Measurements from ENCODE around the gene CELA2B. TPM values are rescaled to one million over a fixed set of nuclear protein-coding genes. Genes with fewer than 3 reads are reported as not detected.

The CELA2B gene
- total and polyA plus RNA-seq, 2 of the 8 experiments (the other 6 are each of a cell fraction or from before 2014, with no cell fraction given) = not detected

- Histone ChIP-seq H3K27me3 (replicated peaks in 1 of 4; ENCODE audit: control insufficient read depth in 3 of 4, extremely low read depth in 1 of 4, insufficient read depth in 3 of 4, low read length in 3 of 4) (no peaks in the 10 kb centered on the region), H2BK15ac (ENCODE audit: low read length) (no peak overlapping the region), H4K5ac (ENCODE audit: insufficient read length, low read depth, low read length) (no peak overlapping the region), H3K18ac (ENCODE audit: extremely low read depth, low read length) (no peak overlapping the region), H3K4ac (replicated peaks; ENCODE audit: insufficient read length, low read depth, low read length) (no peak overlapping the region), H2AK5ac (ENCODE audit: low read depth, low read length) (no peak overlapping the region), H3K79me2 (ENCODE audit: control insufficient read depth in 1 of 2, insufficient read depth in 2 of 2, low read length in 2 of 2) (no peaks in the 10 kb centered on the region), H2BK120ac (replicated peaks; ENCODE audit: low read depth, low read length) (no peak overlapping the region), H3K79me1 (ENCODE audit: low read depth, low read length) (no peaks in the 10 kb centered on the region), H3K9ac (replicated peaks in 1 of 4; ENCODE audit: extremely low read depth in 1 of 4, low read depth in 3 of 4, low read length in 3 of 4) (no peak overlapping the region), H2BK20ac (ENCODE audit: low read length) (no peak overlapping the region), H3K23me2 (ENCODE audit: low read depth, low read length) (no peaks in the 10 kb centered on the region; the same call in 1 of the 2 replicates), H3K56ac (replicated peaks; ENCODE audit: insufficient read length, low read depth, low read length) (no peak overlapping the region), H2BK5ac (ENCODE audit: low read depth, low read length) (no peak overlapping the region), H3K4me2 (ENCODE audit: insufficient read depth in 1 of 2, low read depth in 2 of 2, low read length in 2 of 2) (no peak overlapping the region), H2BK12ac (ENCODE audit: low read depth, low read length) (no peak overlapping the region), H3K23ac (ENCODE audit: insufficient read length) (no peak overlapping the region), H3K36me3 (ENCODE audit: control insufficient read depth in 2 of 4, insufficient read depth in 4 of 4, low read length in 3 of 4) (no peaks in the 10 kb centered on the region), H3K9me3 (ENCODE audit: insufficient read depth in 2 of 2, low read depth in 1 of 2, low read length in 1 of 2) (no peaks in the 10 kb centered on the region), H4K8ac (ENCODE audit: extremely low read depth, insufficient read depth, low read length) (no peak overlapping the region), H3K4me3 (ENCODE audit: extremely low read depth in 1 of 4, insufficient read depth in 2 of 4, low read depth in 3 of 4, low read length in 4 of 4) (no peak overlapping the region), H2AFZ (ENCODE audit: low read length) (no peak overlapping the region), H3K4me1 (replicated peaks in 1 of 4; ENCODE audit: control insufficient read depth in 3 of 4, insufficient read depth in 4 of 4, low read length in 3 of 4) (no peaks in the 10 kb centered on the region), H3K14ac (ENCODE audit: insufficient read length) (no peak overlapping the region), H4K91ac (replicated peaks; ENCODE audit: insufficient read length, low read length) (no peak overlapping the region), H4K20me1 (replicated peaks in 1 of 2; ENCODE audit: control insufficient read depth in 1 of 2, insufficient read depth in 2 of 2, low read length in 2 of 2) (no peaks in the 10 kb centered on the region), H3K27ac (ENCODE audit: low read depth, low read length) (no peak overlapping the region)
- ChIA-PET CTCF (ENCODE audit: partially characterized antibody) (interaction anchor here (0.7 to 2.0 kb wide), 4 partner anchors 10 to 118 kb away, joined by 3 to 12 read pairs (median 4); no protein-coding TSS in a partner anchor), POLR2A (ENCODE audit: partially characterized antibody) (no interaction called here)
- TF ChIP-seq CREB1 (IDR thresholded peaks at IDR 0.05) = no peak
- no peak for TF ChIP-seq FOSL1 (IDR thresholded peaks at IDR 0.05; ENCODE audit: insufficient read depth, low read depth, low read length)
- no peak for TF ChIP-seq SIN3A (conservative IDR thresholded peaks at IDR 0.05 in 1 of 2, IDR thresholded peaks at IDR 0.05 in 1 of 2; ENCODE audit: low read depth in 1 of 2, low read length in 2 of 2)
- no peak for TF ChIP-seq CHD2 (IDR thresholded peaks at IDR 0.05; ENCODE audit: low read length)
- no peak for TF ChIP-seq SP1 (IDR thresholded peaks at IDR 0.05; ENCODE audit: low read depth, low read length)
- no peak for TF ChIP-seq E2F6 (IDR thresholded peaks at IDR 0.05)
- no peak for TF ChIP-seq CHD1 (IDR thresholded peaks at IDR 0.05; ENCODE audit: low read depth, low read length)
- 85% methylated on average over 6 of the region's 6 CpGs; no CpG with 5 or more reads in 1 of the 2 experiments for WGBS, 2 experiments (ENCODE audit: extremely low coverage in 1 of 2, insufficient coverage in 1 of 2, insufficient read length in 1 of 2, insufficient replicate concordance in 2 of 2, low coverage in 1 of 2, low lambda C conversion rate in 2 of 2, missing lambda C conversion rate in 1 of 2)
- no peak for FAIRE-seq
- DNase-seq (ENCODE audit: low read depth in 1 of 2, low spot score in 2 of 2) = no peak
Observed at GRCh38 chr1:15441247-15441646, 34.7 kb upstream of the CELA2B start.

Data from H1 (cell line).